Measurements from ENCODE around the gene GNG8. TPM values are rescaled to one million over a fixed set of nuclear protein-coding genes. Genes with fewer than 3 reads are reported as not detected.

The GNG8 gene
- total RNA-seq, 2 donors from 2014 or later = not detected

GRCh38 chr19:46606681-46607447, 29.1 kb downstream of the GNG8 start:
- H3K4me3 ChIP-seq = no peak overlapping the region
- H3K27ac ChIP-seq = peak overlapping the region in 1 of 4 donors; percentile 2
- intact Hi-C loops (cut with DNase I) = no loop called here
- DNase-seq (no peak), ATAC-seq (no peak)
- peaks cover 7 to 27% of the 10 kb centered on the region in 2 donors for H3K36me3 ChIP-seq (replicated peaks in 1 of 2; ENCODE audit: insufficient read depth in 1 of 2, low read depth in 2 of 2)
- 72 to 82% methylated on average over 5 to 12 of the region's 12 CpGs for WGBS, 2 donors
- no peak for TF ChIP-seq CTCF (IDR thresholded peaks at IDR 0.05)
- no peak for TF ChIP-seq POLR2A (IDR thresholded peaks at IDR 0.05)
- H3K4me1 ChIP-seq = peaks cover 34% of the 10 kb centered on the region
- H3K27me3 ChIP-seq = no peaks in the 10 kb centered on the region
- no peaks in the 10 kb centered on the region for H3K9me3 ChIP-seq

- Histone ChIP-seq H3K36me3 (replicated peaks in 1 of 2; ENCODE audit: insufficient read depth in 1 of 2, low read depth in 2 of 2) (peaks cover 7 to 27% of the 10 kb centered on the region in 2 donors), H3K4me1 (peaks cover 34% of the 10 kb centered on the region), H3K27ac (no peak overlapping the region), H3K4me3 (no peak overlapping the region), H3K27me3 (no peaks in the 10 kb centered on the region), H3K9me3 (no peaks in the 10 kb centered on the region)
- no peak for DNase-seq
- TF ChIP-seq CTCF (IDR thresholded peaks at IDR 0.05) = no peak
- TF ChIP-seq POLR2A (IDR thresholded peaks at IDR 0.05) = no peak
- 81 to 92% methylated on average over 11 of the region's 11 CpGs for WGBS, 2 donors
- intact Hi-C loops (cut with DNase I) = no loop called here
- ATAC-seq = no peak
These were observed 30.0 kb downstream of the GNG8 start for GRCh38 chr19:46606019-46606418.

- intact Hi-C loops (cut with DNase I) = no loop called here
- Histone ChIP-seq H3K4me3 (no peak overlapping the region), H3K27ac (no peak overlapping the region), H3K9me3 (no peaks in the 10 kb centered on the region), H3K27me3 (no peaks in the 10 kb centered on the region), H3K36me3 (replicated peaks in 1 of 2; ENCODE audit: insufficient read depth in 1 of 2, low read depth in 2 of 2) (peaks cover 7 to 27% of the 10 kb centered on the region in 2 donors), H3K4me1 (peaks cover 34% of the 10 kb centered on the region)
- TF ChIP-seq POLR2A (IDR thresholded peaks at IDR 0.05) (no peak), CTCF (IDR thresholded peaks at IDR 0.05) (no peak)
- ATAC-seq = no peak
- 83 to 100% methylated on average over 5 to 16 of the region's 16 CpGs for WGBS, 2 donors
- no peak for DNase-seq
These were observed 30.6 kb downstream of the GNG8 start for GRCh38 chr19:46605356-46605821.

GRCh38 chr19:46604781-46605355, 31.1 kb downstream of the GNG8 start:
- TF ChIP-seq POLR2A (IDR thresholded peaks at IDR 0.05) (no peak), CTCF (IDR thresholded peaks at IDR 0.05) (no peak)
- no peaks in the 10 kb centered on the region for H3K27me3 ChIP-seq
- no peak for DNase-seq
- no peak overlapping the region for H3K27ac ChIP-seq
- peaks cover 7 to 26% of the 10 kb centered on the region in 2 donors for H3K36me3 ChIP-seq (replicated peaks in 1 of 2; ENCODE audit: insufficient read depth in 1 of 2, low read depth in 2 of 2)
- no peaks in the 10 kb centered on the region for H3K9me3 ChIP-seq
- intact Hi-C loops (cut with DNase I) = no loop called here
- H3K4me1 ChIP-seq = peaks cover 39% of the 10 kb centered on the region
- H3K4me3 ChIP-seq = no peak overlapping the region
- ATAC-seq = no peak
- 63 to 76% methylated on average over 8 to 12 of the region's 13 CpGs for WGBS, 2 donors
